Measurements from ENCODE around the gene FRMD1. TPM values are rescaled to one million over a fixed set of nuclear protein-coding genes. Genes with fewer than 3 reads are reported as not detected.

Gene FRMD1
- total RNA-seq, 1 donor from 2014 or later, result not detected

- H3K9me3 Mint-ChIP-seq (ENCODE audit: unreplicated experiment), result peaks cover 42% of the 10 kb centered on the region
- peaks cover 3% of the 10 kb centered on the region for H3K4me1 Mint-ChIP-seq (ENCODE audit: low read depth, unreplicated experiment)
- H3K4me2 ChIP-seq (ENCODE audit: low read length), result no peak overlapping the region
- no peak overlapping the region for H3K4me3 Mint-ChIP-seq (ENCODE audit: unreplicated experiment)
- H4K20me1 ChIP-seq (ENCODE audit: insufficient read depth, low read length), result no peaks in the 10 kb centered on the region
- H3K27ac Mint-ChIP-seq (ENCODE audit: unreplicated experiment), result no peak overlapping the region
- H3K36me3 ChIP-seq (ENCODE audit: insufficient read depth, low read length), result no peaks in the 10 kb centered on the region
- no peak for FAIRE-seq
- TF ChIP-seq EZH2 (IDR thresholded peaks at IDR 0.05; ENCODE audit: insufficient read depth, low read length) (no peak), CTCF (IDR thresholded peaks at IDR 0.05; ENCODE audit: insufficient read depth, low read depth, low read length) (no peak)
- peaks cover 9% of the 10 kb centered on the region for H3K36me3 Mint-ChIP-seq (ENCODE audit: low read depth, unreplicated experiment)
- H3K79me2 ChIP-seq (ENCODE audit: insufficient read depth, low read length), result no peaks in the 10 kb centered on the region
- H3K9me3 ChIP-seq (ENCODE audit: insufficient read depth, low read depth, low read length), result peaks cover 13% of the 10 kb centered on the region
- peaks cover 7% of the 10 kb centered on the region for H3K27me3 Mint-ChIP-seq (ENCODE audit: low read depth, unreplicated experiment)
- H3K4me3 ChIP-seq (ENCODE audit: insufficient read depth, low read depth, low read length), result no peak overlapping the region
- H3K4me1 ChIP-seq (ENCODE audit: insufficient read depth, low read length), result no peaks in the 10 kb centered on the region
- H2AFZ ChIP-seq (ENCODE audit: low read depth, low read length), result no peak overlapping the region
- no peak overlapping the region for H3K27ac ChIP-seq (ENCODE audit: low read depth, low read length)
- DNase-seq (ENCODE audit: low read depth), result no peak
- H3K9ac ChIP-seq (ENCODE audit: low read length), result no peak overlapping the region
- H3K27me3 ChIP-seq (ENCODE audit: insufficient read depth, low read length), result peaks cover 17% of the 10 kb centered on the region
These were observed 65.6 kb downstream of the FRMD1 start for GRCh38 chr6:168013250-168013915.

- Mint-ChIP-seq H3K27ac (ENCODE audit: unreplicated experiment) (no peak overlapping the region), H3K27me3 (ENCODE audit: low read depth, unreplicated experiment) (peaks cover 5% of the 10 kb centered on the region)
- FAIRE-seq, result no peak
These were observed 66.4 kb downstream of the FRMD1 start for GRCh38 chr6:168012431-168013249.

More at GRCh38 chr6:168012431-168013249, 66.4 kb downstream of the FRMD1 start:
- Histone ChIP-seq H3K4me2 (ENCODE audit: low read length) (no peak overlapping the region), H3K9me3 (ENCODE audit: insufficient read depth, low read depth, low read length) (peaks cover 13% of the 10 kb centered on the region), H2AFZ (ENCODE audit: low read depth, low read length) (no peak overlapping the region), H3K79me2 (ENCODE audit: insufficient read depth, low read length) (no peaks in the 10 kb centered on the region), H3K4me1 (ENCODE audit: insufficient read depth, low read length) (peaks cover 5% of the 10 kb centered on the region), H3K36me3 (ENCODE audit: insufficient read depth, low read length) (no peaks in the 10 kb centered on the region), H4K20me1 (ENCODE audit: insufficient read depth, low read length) (no peaks in the 10 kb centered on the region), H3K9ac (ENCODE audit: low read length) (no peak overlapping the region), H3K27ac (ENCODE audit: low read depth, low read length) (no peak overlapping the region), H3K4me3 (ENCODE audit: insufficient read depth, low read depth, low read length) (no peak overlapping the region), H3K27me3 (ENCODE audit: insufficient read depth, low read length) (peaks cover 13% of the 10 kb centered on the region)
- no peak for DNase-seq (ENCODE audit: low read depth)
- Mint-ChIP-seq H3K9me3 (ENCODE audit: unreplicated experiment) (peaks cover 44% of the 10 kb centered on the region), H3K36me3 (ENCODE audit: low read depth, unreplicated experiment) (peaks cover 9% of the 10 kb centered on the region), H3K4me3 (ENCODE audit: unreplicated experiment) (no peak overlapping the region), H3K4me1 (ENCODE audit: low read depth, unreplicated experiment) (peaks cover 5% of the 10 kb centered on the region)
- TF ChIP-seq EZH2 (IDR thresholded peaks at IDR 0.05; ENCODE audit: insufficient read depth, low read length) (no peak), CTCF (IDR thresholded peaks at IDR 0.05; ENCODE audit: insufficient read depth, low read depth, low read length) (no peak)

Measured in astrocyte (in vitro differentiated cells and primary cell).